Trophoblast cell (in vitro differentiated cells and primary cell): ENCODE data around the gene PDE1A.

Experiments used
- DNase-seq, 2 donors: peaks; one replicate each; pipeline ENCODE4 v3.0.0-alpha.2; 2016
- H2AFZ ChIP-seq: 2 replicates; pipeline ENCODE4 v1.6.1; 2013; ENCODE audit warnings: low read length, moderate library complexity, mild to moderate bottlenecking; ENCODE audit not compliant: insufficient read depth, poor library complexity
- H2AK5ac ChIP-seq: 2 replicates; pipeline ENCODE4 v1.6.1; 2013; ENCODE audit warnings: mild to moderate bottlenecking, low read length
- H2BK120ac ChIP-seq: 2 replicates; pipeline ENCODE4 v1.6.1; 2013; ENCODE audit warnings: low read length, mild to moderate bottlenecking, moderate library complexity; ENCODE audit not compliant: insufficient read depth, poor library complexity
- H2BK12ac ChIP-seq: 2 replicates; pipeline ENCODE4 v1.6.1; 2013; ENCODE audit warnings: mild to moderate bottlenecking, low read length, moderate library complexity
- H2BK5ac ChIP-seq: 2 replicates; pipeline ENCODE4 v1.6.1; 2013; ENCODE audit warnings: low read length, low read depth, moderate library complexity, mild to moderate bottlenecking; ENCODE audit not compliant: poor library complexity
- H3K14ac ChIP-seq: 2 replicates; pipeline ENCODE4 v1.6.1; 2013; ENCODE audit warnings: mild to moderate bottlenecking, low read length
- H3K18ac ChIP-seq: 2 replicates; pipeline ENCODE4 v1.6.1; 2013; ENCODE audit warnings: mild to moderate bottlenecking, low read length
- H3K23ac ChIP-seq: 2 replicates; pipeline ENCODE4 v1.6.1; 2013; ENCODE audit warnings: low read length
- H3K27ac ChIP-seq: 2 replicates; pipeline ENCODE4 v1.5.1; 2013; ENCODE audit warnings: low read depth, mild to moderate bottlenecking, inconsistent platforms, low read length, moderate library complexity
- H3K27me3 ChIP-seq: 2 replicates; pipeline ENCODE4 v1.6.1; 2013; ENCODE audit warnings: inconsistent platforms, mild to moderate bottlenecking, low read length, moderate library complexity; ENCODE audit not compliant: insufficient read depth
- H3K36me3 ChIP-seq, 2 experiments: 1 replicate in 1 of 2; 2 replicates in 1 of 2; pipeline ENCODE4 v1.6.1; 2013; ENCODE audit warnings: low read length in 2 of 2, mild to moderate bottlenecking in 2 of 2, moderate library complexity in 1 of 2; ENCODE audit not compliant: insufficient read depth in 2 of 2, control insufficient read depth in 1 of 2
- H3K4ac ChIP-seq: 2 replicates; pipeline ENCODE4 v1.6.1; 2013; ENCODE audit warnings: low read depth, mild to moderate bottlenecking, low read length, moderate library complexity
- H3K4me1 ChIP-seq, 2 experiments: 1 replicate in 1 of 2; 2 replicates in 1 of 2; pipeline ENCODE4 v1.6.1; 2013; ENCODE audit warnings: low read length in 2 of 2, mild to moderate bottlenecking in 2 of 2, moderate library complexity in 1 of 2; ENCODE audit not compliant: insufficient read depth in 2 of 2, control insufficient read depth in 1 of 2
- H3K4me2 ChIP-seq: 2 replicates; pipeline ENCODE4 v1.6.1; 2013; ENCODE audit warnings: inconsistent platforms, mild to moderate bottlenecking, low read length, moderate library complexity
- H3K4me3 ChIP-seq: 2 replicates; pipeline ENCODE4 v1.5.1; 2013; ENCODE audit warnings: mild to moderate bottlenecking, low read depth, low read length, inconsistent platforms
- H3K79me1 ChIP-seq: one replicate; pipeline ENCODE4 v1.6.1; 2013; ENCODE audit warnings: low read length
- H3K79me2 ChIP-seq: 2 replicates; pipeline ENCODE4 v1.6.1; 2013; ENCODE audit warnings: low read length, mild to moderate bottlenecking; ENCODE audit not compliant: control insufficient read depth, insufficient read depth, poor library complexity
- H3K9ac ChIP-seq: 2 replicates; pipeline ENCODE4 v1.6.1; 2013; ENCODE audit warnings: mild to moderate bottlenecking, low read length
- H3K9me3 ChIP-seq: 2 replicates; pipeline ENCODE4 v1.6.1; 2013; ENCODE audit warnings: low read depth, mild to moderate bottlenecking, control low read depth, inconsistent platforms, low read length; ENCODE audit not compliant: insufficient read depth
- H4K12ac ChIP-seq: 2 replicates; pipeline ENCODE4 v1.6.1; 2013; ENCODE audit warnings: low read depth, mild to moderate bottlenecking, low read length, moderate library complexity
- H4K8ac ChIP-seq: 2 replicates; pipeline ENCODE4 v1.6.1; 2013; ENCODE audit warnings: low read depth, mild to moderate bottlenecking, low read length, moderate library complexity
- H4K91ac ChIP-seq: one replicate; pipeline ENCODE4 v1.6.1; 2013; ENCODE audit warnings: low read depth, mild to moderate bottlenecking, low read length, moderate library complexity
- WGBS: extraction: QIAGEN DNeasy Blood & Tissue Kit; methylation state at CpG from one replicate; pipeline ENCODE4 v1.1.7; 2013; ENCODE audit warnings: missing lambda C conversion rate; ENCODE audit not compliant: insufficient read length, insufficient coverage; ENCODE audit errors: extremely low coverage; 5-methylcytosine and 5-hydroxymethylcytosine counted together

The PDE1A gene

DNA sequence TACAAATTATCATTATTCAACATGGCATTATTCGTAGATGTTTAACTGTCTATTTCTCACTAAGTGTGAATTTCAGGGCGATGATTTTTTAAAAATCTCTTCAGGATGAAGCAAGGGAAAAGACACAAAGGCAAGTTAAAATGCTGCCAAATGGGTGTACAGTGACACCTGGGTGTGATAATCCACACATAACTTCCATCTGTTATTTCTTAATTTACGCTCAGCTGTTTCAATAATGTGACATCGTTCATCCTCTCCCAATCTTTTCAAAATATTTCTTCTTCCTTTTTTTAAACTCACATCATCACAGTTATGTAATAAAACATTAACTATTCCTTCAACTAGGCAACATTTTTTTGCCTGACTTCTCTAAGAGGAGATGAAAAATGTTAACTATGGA lies 10.6 kb downstream of the PDE1A start:
- no peaks in the 10 kb centered on the region for H3K79me2 ChIP-seq
- 100% methylated on average over 2 of the region's 4 CpGs for WGBS
- no peaks in the 10 kb centered on the region for H3K27me3 ChIP-seq
- H4K91ac ChIP-seq: no peak overlapping the region
- no peak overlapping the region for H3K18ac ChIP-seq
- no peak overlapping the region for H2BK120ac ChIP-seq
- no peak overlapping the region for H3K14ac ChIP-seq
- H3K36me3 ChIP-seq: no peaks in the 10 kb centered on the region
- no peak overlapping the region for H2AK5ac ChIP-seq
- H2AFZ ChIP-seq: no peak overlapping the region
- H2BK12ac ChIP-seq: no peak overlapping the region
- H3K4me1 ChIP-seq: peaks cover 0 to 4% of the 10 kb centered on the region in 2 experiments
- H2BK5ac ChIP-seq: no peak overlapping the region
- no peak overlapping the region for H3K4ac ChIP-seq
- DNase-seq: no peak
- no peak overlapping the region for H3K4me3 ChIP-seq
- no peak overlapping the region for H3K27ac ChIP-seq
- H3K79me1 ChIP-seq: no peaks in the 10 kb centered on the region
- no peak overlapping the region for H3K9ac ChIP-seq
- H3K9me3 ChIP-seq: no peaks in the 10 kb centered on the region
- no peak overlapping the region for H4K12ac ChIP-seq
- no peak overlapping the region for H3K4me2 ChIP-seq
- no peak overlapping the region for H3K23ac ChIP-seq
- H4K8ac ChIP-seq: no peak overlapping the region

DNA sequence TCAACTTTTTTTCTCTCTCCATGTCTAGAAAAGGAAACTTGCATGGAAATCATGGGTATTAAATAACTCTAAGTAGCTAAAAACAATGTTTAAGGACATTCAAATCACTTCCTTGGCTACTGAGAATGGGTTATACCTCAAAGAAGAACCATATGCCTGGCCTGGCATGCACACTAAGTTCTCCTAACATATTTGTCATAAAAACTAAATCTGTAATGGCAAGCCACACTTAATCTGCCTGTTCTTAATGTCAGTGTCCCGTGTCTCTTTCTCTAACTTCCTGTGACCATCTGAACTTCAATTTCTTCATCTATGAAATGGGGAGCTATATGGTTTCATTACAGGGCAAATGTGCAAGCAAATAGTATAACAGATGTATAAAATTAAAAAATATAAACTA lies 11.1 kb downstream of the PDE1A start:
- Histone ChIP-seq H3K27ac (no peak overlapping the region), H4K91ac (no peak overlapping the region), H3K4me3 (no peak overlapping the region), H3K4me2 (no peak overlapping the region), H3K23ac (no peak overlapping the region), H3K9me3 (no peaks in the 10 kb centered on the region), H3K79me2 (no peaks in the 10 kb centered on the region), H4K8ac (no peak overlapping the region), H2AK5ac (no peak overlapping the region), H2AFZ (no peak overlapping the region), H3K18ac (no peak overlapping the region), H3K36me3 (no peaks in the 10 kb centered on the region), H3K14ac (no peak overlapping the region), H3K4ac (no peak overlapping the region), H4K12ac (no peak overlapping the region), H2BK12ac (no peak overlapping the region), H2BK5ac (no peak overlapping the region), H3K27me3 (no peaks in the 10 kb centered on the region), H3K9ac (no peak overlapping the region), H2BK120ac (no peak overlapping the region), H3K79me1 (no peaks in the 10 kb centered on the region), H3K4me1 (peaks cover 0 to 4% of the 10 kb centered on the region in 2 experiments)
- WGBS: no CpG with 5 or more reads among the region's 1 CpG
- no peak for DNase-seq

DNA sequence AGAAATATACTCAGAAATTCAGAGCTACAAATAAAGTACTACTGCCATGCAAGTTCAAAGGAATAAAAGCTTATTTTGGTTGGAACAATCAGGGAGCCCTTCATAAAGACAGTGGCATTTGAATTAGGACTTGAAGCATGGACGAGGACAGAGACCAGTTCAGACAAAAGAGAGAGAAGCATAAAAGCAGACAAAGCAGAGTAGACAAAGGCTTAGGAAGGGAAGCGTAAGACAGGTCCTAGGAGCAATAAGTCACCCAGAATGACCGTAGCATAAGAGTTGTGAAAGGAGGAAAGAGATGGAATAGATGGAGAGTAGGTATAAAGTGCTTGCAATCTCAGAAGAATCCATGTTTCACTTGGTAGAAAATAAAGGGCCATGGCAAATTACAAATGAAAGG lies 14.0 kb downstream of the PDE1A start:
- H3K36me3 ChIP-seq: no peaks in the 10 kb centered on the region
- no peak overlapping the region for H3K14ac ChIP-seq
- no peaks in the 10 kb centered on the region for H3K4me1 ChIP-seq
- H3K4me3 ChIP-seq: no peak overlapping the region
- no peaks in the 10 kb centered on the region for H3K9me3 ChIP-seq
- no peak overlapping the region for H3K4ac ChIP-seq
- no CpG with 5 or more reads among the region's 3 CpGs for WGBS
- H2AFZ ChIP-seq: no peak overlapping the region
- no peaks in the 10 kb centered on the region for H3K79me2 ChIP-seq
- H3K27me3 ChIP-seq: no peaks in the 10 kb centered on the region
- no peak overlapping the region for H2AK5ac ChIP-seq
- DNase-seq: no peak
- H3K4me2 ChIP-seq: no peak overlapping the region
- H4K8ac ChIP-seq: no peak overlapping the region
- no peak overlapping the region for H3K27ac ChIP-seq
- no peak overlapping the region for H3K9ac ChIP-seq
- H3K18ac ChIP-seq: no peak overlapping the region
- no peak overlapping the region for H3K23ac ChIP-seq
- H3K79me1 ChIP-seq: no peaks in the 10 kb centered on the region
- H2BK12ac ChIP-seq: no peak overlapping the region
- H4K12ac ChIP-seq: no peak overlapping the region
- H4K91ac ChIP-seq: no peak overlapping the region
- no peak overlapping the region for H2BK120ac ChIP-seq
- no peak overlapping the region for H2BK5ac ChIP-seq

DNA sequence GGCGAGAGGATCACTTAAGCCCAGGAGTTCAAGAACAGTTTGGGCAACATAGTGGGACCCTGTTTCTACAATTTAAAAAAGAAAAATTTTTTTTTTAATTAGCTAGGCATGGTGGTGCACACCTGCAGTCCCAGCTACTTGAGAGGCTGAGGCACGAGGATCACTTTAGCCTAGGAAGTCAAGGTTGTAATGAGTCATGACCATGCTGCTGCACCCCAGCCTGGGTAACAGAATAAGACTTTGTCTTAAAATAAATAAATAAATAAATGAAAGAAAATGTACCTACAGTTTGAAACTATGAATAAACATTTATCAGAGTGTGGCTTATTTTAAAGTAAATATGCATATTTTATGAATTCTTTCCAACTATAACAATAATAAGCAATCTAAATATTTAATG lies 16.7 kb downstream of the PDE1A start:
- H3K14ac ChIP-seq: no peak overlapping the region
- H3K36me3 ChIP-seq: no peaks in the 10 kb centered on the region
- no peak overlapping the region for H3K18ac ChIP-seq
- H2BK5ac ChIP-seq: no peak overlapping the region
- no peaks in the 10 kb centered on the region for H3K4me1 ChIP-seq
- H3K4me2 ChIP-seq: no peak overlapping the region
- H3K23ac ChIP-seq: no peak overlapping the region
- no peak overlapping the region for H4K12ac ChIP-seq
- no peak overlapping the region for H2BK120ac ChIP-seq
- H4K8ac ChIP-seq: no peak overlapping the region
- no peak overlapping the region for H3K4me3 ChIP-seq
- no peak overlapping the region for H2BK12ac ChIP-seq
- H3K27ac ChIP-seq: no peak overlapping the region
- no peak overlapping the region for H3K9ac ChIP-seq
- WGBS: no CpG with 5 or more reads among the region's 2 CpGs
- H2AFZ ChIP-seq: no peak overlapping the region
- no peak overlapping the region for H4K91ac ChIP-seq
- H3K79me1 ChIP-seq: no peaks in the 10 kb centered on the region
- no peak overlapping the region for H3K4ac ChIP-seq
- H3K27me3 ChIP-seq: no peaks in the 10 kb centered on the region
- no peaks in the 10 kb centered on the region for H3K79me2 ChIP-seq
- no peaks in the 10 kb centered on the region for H3K9me3 ChIP-seq
- H2AK5ac ChIP-seq: no peak overlapping the region
- DNase-seq: no peak
